Calu3 (cell line): ENCODE data around the gene TEDC1. TPM values are rescaled to one million over a fixed set of nuclear protein-coding genes. Genes with fewer than 3 reads are reported as not detected.

Experiments used
- BruUV-seq: library from RNA; stranded (reverse); fragments of 400-500 nt; replicated peaks from 2 replicates; lab custom pipeline; 2021; lab: Mats Ljungman, UMichigan
- CTCF ChIA-PET: fragments of 300-600 bp; sonication (Branson Sonifier 250); formaldehyde crosslinking; loops from one replicate; lab custom pipeline; 2022; ENCODE audit warnings: antibody characterized with exemption; lab: Charles Lee
- DNase-seq: peaks from one replicate; pipeline ENCODE4 v3.0.0; 2022
- H3K27ac Mint-ChIP-seq: one replicate; pipeline ENCODE4 v1.8.0; 2022; ENCODE audit warnings: mixed read lengths; ENCODE audit not compliant: unreplicated experiment
- H3K27me3 Mint-ChIP-seq: one replicate; pipeline ENCODE4 v1.8.0; 2022; ENCODE audit warnings: mixed read lengths; ENCODE audit not compliant: unreplicated experiment
- H3K36me3 Mint-ChIP-seq: one replicate; pipeline ENCODE4 v1.8.0; 2022; ENCODE audit warnings: mild to moderate bottlenecking, moderate library complexity, mixed read lengths; ENCODE audit not compliant: insufficient read depth, unreplicated experiment
- H3K4me1 Mint-ChIP-seq: one replicate; pipeline ENCODE4 v1.8.0; 2022; ENCODE audit warnings: mild to moderate bottlenecking, low read depth, mixed read lengths; ENCODE audit not compliant: unreplicated experiment
- H3K4me3 Mint-ChIP-seq: one replicate; pipeline ENCODE4 v1.8.0; 2022; ENCODE audit warnings: mild to moderate bottlenecking, low read depth, moderate library complexity, mixed read lengths; ENCODE audit not compliant: unreplicated experiment
- H3K9me3 Mint-ChIP-seq: one replicate; pipeline ENCODE4 v1.8.0; 2022; ENCODE audit warnings: low read depth, mixed read lengths; ENCODE audit not compliant: unreplicated experiment
- intact Hi-C: fragments of 100-400 bp; cut with micrococcal nuclease; formaldehyde crosslinking; loops from one replicate; pipeline ENCODE4 v1.10.0; 2022; ENCODE audit not compliant: unreplicated experiment
- total RNA-seq: library from RNA; stranded (reverse); gene quantifications from 2 replicates; pipeline ENCODE4 v1.2.3, GENCODE V29; 2022
- TF ChIP-seq, protein P1 (sequence below): fragments of 200-600 bp; IDR thresholded peaks from one replicate; pipeline ENCODE4 v1.8.0; 2022; ENCODE audit warnings: antibody characterized with exemption; ENCODE audit not compliant: unreplicated experiment

The TEDC1 gene
- total RNA-seq, 1 experiment from 2014 or later = 33.7 TPM

DNA sequence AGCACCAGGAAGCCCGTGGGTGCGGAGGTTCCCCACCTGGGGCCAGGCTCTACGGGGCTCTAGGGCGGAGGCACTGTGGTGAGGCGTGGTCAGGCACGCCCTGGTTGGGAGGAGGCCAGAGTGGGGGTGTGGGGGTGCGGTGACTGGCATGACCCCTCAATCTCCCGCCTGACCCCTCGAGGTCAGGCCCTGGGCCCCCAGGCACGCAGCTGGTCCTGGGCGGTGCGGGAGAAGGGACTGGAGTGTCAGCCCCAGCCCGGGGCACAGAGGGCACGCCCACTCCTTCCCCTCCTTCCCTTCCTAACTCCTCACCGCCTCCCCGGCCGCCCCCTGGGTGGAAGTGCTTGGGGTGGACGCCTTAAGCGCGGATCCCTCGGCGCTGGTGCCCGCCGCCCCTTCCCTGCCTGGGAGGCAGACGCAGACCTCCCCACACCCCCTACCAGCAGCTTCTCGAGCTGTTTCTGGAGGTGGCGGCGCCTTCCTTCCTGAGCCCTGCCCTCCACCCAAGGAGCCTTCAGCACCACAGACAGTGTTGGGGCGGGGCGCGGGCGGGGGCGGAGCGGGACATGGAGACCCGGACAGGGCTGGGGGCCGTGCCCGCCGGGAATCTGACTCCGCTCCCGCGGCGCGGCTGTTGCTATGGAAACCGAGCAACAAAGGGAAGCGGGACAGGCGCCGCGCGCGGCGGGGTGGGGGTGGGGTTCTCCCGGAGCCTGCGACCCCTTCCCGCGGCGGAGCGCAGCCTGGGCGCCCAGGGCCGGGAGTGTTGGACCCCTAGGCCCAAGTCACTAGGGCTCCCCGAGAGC is 17.2 kb upstream of the TEDC1 start:
- intact Hi-C loops = no loop called here
- CTCF ChIA-PET = interaction anchor here (0.6 to 1.1 kb wide), 3 partner anchors 16 to 128 kb away, joined by 3 to 13 read pairs (median 6); no protein-coding TSS in a partner anchor
- H3K27me3 Mint-ChIP-seq = no peaks in the 10 kb centered on the region

DNA sequence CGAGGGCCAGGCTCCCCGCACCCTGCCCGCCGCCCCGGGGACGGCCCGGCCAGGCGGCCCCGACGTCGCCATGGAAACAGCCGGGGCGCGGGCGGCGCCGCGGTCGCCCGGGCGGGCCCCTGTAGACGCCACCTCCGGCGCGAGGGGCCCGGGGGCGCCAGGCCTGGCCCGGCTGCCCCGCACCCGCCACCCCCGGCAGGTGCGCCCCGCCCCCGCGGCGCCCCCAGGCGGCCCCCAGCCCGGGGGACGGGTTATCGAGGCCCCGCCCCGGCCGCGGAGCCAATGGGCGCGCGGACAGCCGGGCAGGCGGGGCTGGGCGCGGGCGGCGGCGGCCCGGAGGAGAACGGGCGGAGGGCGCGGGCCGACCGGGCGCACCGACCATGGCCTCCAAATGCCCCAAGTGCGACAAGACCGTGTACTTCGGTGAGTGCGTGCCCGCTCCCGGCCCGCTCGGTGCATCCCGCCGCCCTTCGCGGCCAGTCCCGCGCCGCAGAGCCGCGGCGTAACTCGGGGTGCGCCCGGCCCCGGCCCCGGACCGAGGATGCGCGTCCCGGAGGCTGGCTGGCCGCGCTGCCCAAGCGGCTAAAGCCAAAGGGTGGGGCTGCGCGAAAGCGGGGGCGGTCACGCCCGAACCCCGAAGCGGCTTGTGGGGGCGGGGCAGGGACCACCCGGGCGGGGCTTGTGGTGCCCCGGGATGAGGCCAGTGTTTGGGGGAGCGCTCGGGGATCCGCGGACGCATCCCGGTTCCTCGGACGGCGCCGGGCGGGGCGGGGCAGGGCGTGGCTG is 16.4 kb upstream of the TEDC1 start, which contains the start of gene CRIP2:
Gene CRIP2 (plus strand): TSS at position 339 of the 786 bp plus-strand sequence. CDS start 42 bp downstream, at position 381.
- Mint-ChIP-seq H3K36me3 (peaks cover 56% of the 10 kb centered on the region), H3K9me3 (no peaks in the 10 kb centered on the region), H3K4me3 (peak within 1 kb of the TSS; percentile 72), H3K27me3 (no peaks in the 10 kb centered on the region), H3K27ac (peak within 1 kb of the TSS; percentile 61), H3K4me1 (peaks cover 17% of the 10 kb centered on the region)
- TF ChIP-seq, protein P1, sequence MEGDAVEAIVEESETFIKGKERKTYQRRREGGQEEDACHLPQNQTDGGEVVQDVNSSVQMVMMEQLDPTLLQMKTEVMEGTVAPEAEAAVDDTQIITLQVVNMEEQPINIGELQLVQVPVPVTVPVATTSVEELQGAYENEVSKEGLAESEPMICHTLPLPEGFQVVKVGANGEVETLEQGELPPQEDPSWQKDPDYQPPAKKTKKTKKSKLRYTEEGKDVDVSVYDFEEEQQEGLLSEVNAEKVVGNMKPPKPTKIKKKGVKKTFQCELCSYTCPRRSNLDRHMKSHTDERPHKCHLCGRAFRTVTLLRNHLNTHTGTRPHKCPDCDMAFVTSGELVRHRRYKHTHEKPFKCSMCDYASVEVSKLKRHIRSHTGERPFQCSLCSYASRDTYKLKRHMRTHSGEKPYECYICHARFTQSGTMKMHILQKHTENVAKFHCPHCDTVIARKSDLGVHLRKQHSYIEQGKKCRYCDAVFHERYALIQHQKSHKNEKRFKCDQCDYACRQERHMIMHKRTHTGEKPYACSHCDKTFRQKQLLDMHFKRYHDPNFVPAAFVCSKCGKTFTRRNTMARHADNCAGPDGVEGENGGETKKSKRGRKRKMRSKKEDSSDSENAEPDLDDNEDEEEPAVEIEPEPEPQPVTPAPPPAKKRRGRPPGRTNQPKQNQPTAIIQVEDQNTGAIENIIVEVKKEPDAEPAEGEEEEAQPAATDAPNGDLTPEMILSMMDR = no peak
- no TSS peak for BruUV-seq
- intact Hi-C loops = no loop called here
- DNase-seq = peak; percentile 81
- CTCF ChIA-PET = no interaction called here

More for the DNA sequence above, 17.2 kb upstream of the TEDC1 start:
- H3K4me1 Mint-ChIP-seq = peaks cover 17% of the 10 kb centered on the region
- no TSS peak for BruUV-seq
- peaks cover 59% of the 10 kb centered on the region for H3K36me3 Mint-ChIP-seq
- peak overlapping the region; percentile 61 for H3K27ac Mint-ChIP-seq
- TF ChIP-seq, protein P1 = no peak
- no peaks in the 10 kb centered on the region for H3K9me3 Mint-ChIP-seq
- peak; percentile 94 for DNase-seq
- H3K4me3 Mint-ChIP-seq = peak overlapping the region; percentile 72

DNA sequence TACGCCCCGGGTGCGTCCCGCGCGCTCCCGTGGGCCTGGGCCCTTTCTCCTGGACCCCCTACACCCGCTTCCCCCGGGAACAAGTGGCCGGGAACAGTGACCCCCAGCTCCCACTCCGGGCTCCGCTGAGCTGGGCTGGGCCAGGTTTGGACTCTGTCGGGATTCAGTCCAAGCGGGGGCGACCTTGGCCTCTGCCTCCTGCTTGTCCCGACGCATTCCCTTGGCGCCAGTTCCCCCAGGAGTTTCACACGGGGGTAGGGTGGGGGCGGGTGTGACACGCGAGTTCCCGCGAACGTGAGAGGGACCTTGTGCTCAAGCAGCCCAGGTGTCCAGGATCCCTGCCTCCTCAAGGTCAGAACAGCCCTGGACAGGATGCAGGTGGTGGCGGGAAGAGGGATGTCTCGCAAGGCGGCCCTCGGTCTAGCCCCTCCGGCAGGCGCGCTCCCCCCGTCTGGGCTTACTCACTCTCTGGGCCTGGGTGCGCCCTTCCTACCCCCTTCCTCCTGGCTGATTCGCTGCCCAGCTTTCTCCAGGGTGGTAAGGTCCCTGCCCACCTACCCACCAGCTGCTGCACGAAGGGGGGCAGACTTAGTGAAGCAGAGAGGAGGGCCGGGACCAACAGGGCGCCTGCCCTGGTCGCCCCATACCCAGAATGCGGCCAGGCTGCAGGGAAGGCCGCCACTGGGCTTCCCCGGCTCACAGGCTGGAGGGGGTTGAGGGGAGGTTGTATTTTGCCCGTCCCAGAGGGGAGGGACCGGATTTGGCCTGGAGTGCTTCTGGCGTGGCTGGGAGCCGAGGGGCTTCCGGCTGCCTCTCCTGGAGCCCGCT is 15.6 kb upstream of the TEDC1 start:
- CTCF ChIA-PET = no interaction called here
- Mint-ChIP-seq H3K4me3 (peak overlapping the region; percentile 69), H3K27me3 (no peaks in the 10 kb centered on the region), H3K27ac (peak overlapping the region; percentile 48), H3K36me3 (peaks cover 57% of the 10 kb centered on the region), H3K9me3 (no peaks in the 10 kb centered on the region), H3K4me1 (peaks cover 17% of the 10 kb centered on the region)
- no TSS peak for BruUV-seq
- TF ChIP-seq, protein P1 = no peak
- intact Hi-C loops = loop anchor here (2.0 kb wide), 1 partner anchor 77 kb away; the partner anchor contains the start of gene TEX22
- DNase-seq = peak; percentile 54
